Gastrocnemius medialis (tissue), 4 donors: Measurements from ENCODE around the gene DACT1.

Experiments
- POLR2A ChIP-seq, 2 donors: fragments of 450-650 bp; IDR thresholded peaks; one replicate each; pipeline ENCODE4 v1.6.1; 2017; ENCODE audit warnings: antibody characterized with exemption in 2 of 2, mild to moderate bottlenecking in 2 of 2, moderate library complexity in 2 of 2
- TF ChIP-seq, protein P1 (sequence below), 5 experiments: fragments of 450-650 bp in 3 of 5; fragments of 200-600 bp in 2 of 5; sonication (generic) in 2 of 5; IDR thresholded peaks in 4 of 5; conservative IDR thresholded peaks in 1 of 5; 1 replicate in 4 of 5; 2 replicates in 1 of 5; pipeline ENCODE4 v1.5.1; 2016 to 2019; ENCODE audit warnings: antibody characterized with exemption in 5 of 5, mild to moderate bottlenecking in 3 of 5, moderate library complexity in 3 of 5

DNA sequence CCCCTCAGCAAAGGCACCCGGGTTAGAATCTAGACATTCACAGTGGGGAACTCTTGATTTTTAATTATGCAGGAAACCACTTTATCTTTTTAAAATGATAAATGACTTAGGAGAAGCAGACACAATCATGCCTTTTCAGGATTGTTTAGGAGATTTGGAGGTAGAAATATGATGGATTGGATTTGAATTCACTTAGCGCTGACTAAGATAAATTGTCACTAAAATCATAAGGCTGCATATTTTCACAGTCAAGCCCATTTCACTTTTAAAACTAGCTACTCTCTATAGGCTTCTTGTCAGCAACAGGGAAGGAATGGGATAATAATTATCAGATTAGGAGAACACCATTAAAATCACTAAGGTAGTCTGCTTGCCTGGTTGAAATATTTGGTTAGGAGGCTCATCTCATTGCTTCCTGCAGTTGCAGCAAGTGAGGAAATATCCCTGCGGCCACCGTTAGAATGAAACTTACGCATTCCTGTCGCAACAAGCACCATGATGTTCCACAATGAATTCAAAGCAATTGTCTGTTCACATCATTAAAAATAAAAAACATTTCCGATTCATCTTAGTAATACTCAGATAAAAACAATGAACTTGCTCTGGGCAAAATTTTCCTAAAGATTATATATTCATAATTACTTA, 31.9 kb downstream of the DACT1 start:
- TF ChIP-seq, protein P1, sequence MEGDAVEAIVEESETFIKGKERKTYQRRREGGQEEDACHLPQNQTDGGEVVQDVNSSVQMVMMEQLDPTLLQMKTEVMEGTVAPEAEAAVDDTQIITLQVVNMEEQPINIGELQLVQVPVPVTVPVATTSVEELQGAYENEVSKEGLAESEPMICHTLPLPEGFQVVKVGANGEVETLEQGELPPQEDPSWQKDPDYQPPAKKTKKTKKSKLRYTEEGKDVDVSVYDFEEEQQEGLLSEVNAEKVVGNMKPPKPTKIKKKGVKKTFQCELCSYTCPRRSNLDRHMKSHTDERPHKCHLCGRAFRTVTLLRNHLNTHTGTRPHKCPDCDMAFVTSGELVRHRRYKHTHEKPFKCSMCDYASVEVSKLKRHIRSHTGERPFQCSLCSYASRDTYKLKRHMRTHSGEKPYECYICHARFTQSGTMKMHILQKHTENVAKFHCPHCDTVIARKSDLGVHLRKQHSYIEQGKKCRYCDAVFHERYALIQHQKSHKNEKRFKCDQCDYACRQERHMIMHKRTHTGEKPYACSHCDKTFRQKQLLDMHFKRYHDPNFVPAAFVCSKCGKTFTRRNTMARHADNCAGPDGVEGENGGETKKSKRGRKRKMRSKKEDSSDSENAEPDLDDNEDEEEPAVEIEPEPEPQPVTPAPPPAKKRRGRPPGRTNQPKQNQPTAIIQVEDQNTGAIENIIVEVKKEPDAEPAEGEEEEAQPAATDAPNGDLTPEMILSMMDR (IDR thresholded peaks at IDR 0.05 in 4 of 5, conservative IDR thresholded peaks at IDR 0.05 in 1 of 5): no peak
- TF ChIP-seq POLR2A (IDR thresholded peaks at IDR 0.05): no peak
